Right lobe of liver (tissue), 4 donors: ENCODE measurements around the gene A2M.

Source experiments
- POLR2A ChIP-seq: fragments of 450-650 bp; IDR thresholded peaks from one replicate; pipeline ENCODE4 v1.6.1; 2017; ENCODE audit warnings: antibody characterized with exemption, mild to moderate bottlenecking
- TF ChIP-seq, protein P1 (sequence below), 4 donors: fragments of 200-600 bp in 3 of 4; fragments of 450-650 bp in 1 of 4; IDR thresholded peaks; one replicate each; pipeline versions ENCODE4 v1.5.1 to v1.8.0; 2016 to 2022; ENCODE audit warnings: antibody characterized with exemption in 4 of 4, mild to moderate bottlenecking in 2 of 4
- donor health status: DM: no; HTN: no; CAD: no.
- donor health status: DM: no; HTN: no; CAD: no.
- donor health status: DM: no; HTN: yes; CAD: no.

DNA sequence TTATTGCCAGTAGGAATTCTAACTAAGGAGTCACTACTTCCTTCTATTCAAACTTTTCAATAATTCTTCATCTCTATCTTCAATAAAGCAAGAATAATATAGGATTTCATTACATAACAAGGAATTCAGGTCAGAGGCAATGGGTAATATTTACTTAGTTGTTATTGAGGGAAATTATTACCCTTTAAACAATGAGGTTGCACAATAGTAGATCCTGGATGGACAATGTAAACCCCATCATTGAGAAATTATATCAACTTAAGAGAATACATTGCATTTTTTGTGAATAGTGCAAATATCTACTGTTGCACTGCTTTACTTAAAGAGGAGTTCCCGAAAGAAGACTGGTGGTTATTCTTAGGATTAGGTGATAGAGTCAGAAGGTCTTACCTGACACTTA is 43.8 kb downstream of the A2M start:
- TF ChIP-seq, protein P1, sequence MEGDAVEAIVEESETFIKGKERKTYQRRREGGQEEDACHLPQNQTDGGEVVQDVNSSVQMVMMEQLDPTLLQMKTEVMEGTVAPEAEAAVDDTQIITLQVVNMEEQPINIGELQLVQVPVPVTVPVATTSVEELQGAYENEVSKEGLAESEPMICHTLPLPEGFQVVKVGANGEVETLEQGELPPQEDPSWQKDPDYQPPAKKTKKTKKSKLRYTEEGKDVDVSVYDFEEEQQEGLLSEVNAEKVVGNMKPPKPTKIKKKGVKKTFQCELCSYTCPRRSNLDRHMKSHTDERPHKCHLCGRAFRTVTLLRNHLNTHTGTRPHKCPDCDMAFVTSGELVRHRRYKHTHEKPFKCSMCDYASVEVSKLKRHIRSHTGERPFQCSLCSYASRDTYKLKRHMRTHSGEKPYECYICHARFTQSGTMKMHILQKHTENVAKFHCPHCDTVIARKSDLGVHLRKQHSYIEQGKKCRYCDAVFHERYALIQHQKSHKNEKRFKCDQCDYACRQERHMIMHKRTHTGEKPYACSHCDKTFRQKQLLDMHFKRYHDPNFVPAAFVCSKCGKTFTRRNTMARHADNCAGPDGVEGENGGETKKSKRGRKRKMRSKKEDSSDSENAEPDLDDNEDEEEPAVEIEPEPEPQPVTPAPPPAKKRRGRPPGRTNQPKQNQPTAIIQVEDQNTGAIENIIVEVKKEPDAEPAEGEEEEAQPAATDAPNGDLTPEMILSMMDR (IDR thresholded peaks at IDR 0.05): no peak
- TF ChIP-seq POLR2A: no peak
